RCC 7860 (cell line): ENCODE data around the gene RAB4B.
A peak's percentile ranks its signal among the peaks of the same experiment; 100 is the strongest.
"Not testable (repeated sequence)": the region's sequence is repeated elsewhere in the genome, so short reads cannot be mapped to it uniquely, and the experiment has no call there.

Experiments
- DNase-seq: peaks from one replicate; pipeline ENCODE4 v3.0.0-alpha.2; 2015; ENCODE audit warnings: low spot score
- FAIRE-seq: peaks from 2 replicates; lab custom pipeline; 2012; peaks lifted over from hg19 to GRCh38; lab: Jason Lieb, UNC

Gene RAB4B

GRCh38 chr19:40776932-40777644 lies 959 bp upstream of the RAB4B start:
- FAIRE-seq: no peak
- peak; percentile 74 for DNase-seq

GRCh38 chr19:40777645-40777936 lies 456 bp upstream of the RAB4B start:
- DNase-seq: no peak
- no peak for FAIRE-seq

- no peak for FAIRE-seq
- peak; percentile 4 for DNase-seq
These were observed 748 bp downstream of the RAB4B start for GRCh38 chr19:40778706-40779284.

GRCh38 chr19:40780582-40780981 lies 2.5 kb downstream of the RAB4B start:
- FAIRE-seq: no peak
- no peak for DNase-seq

GRCh38 chr19:40781140-40781539 lies 3.1 kb downstream of the RAB4B start:
- no peak for FAIRE-seq

GRCh38 chr19:40783711-40784110 lies 5.7 kb downstream of the RAB4B start:
- FAIRE-seq: no peak
- no peak for DNase-seq

More at GRCh38 chr19:40781140-40781539, 3.1 kb downstream of the RAB4B start:
- DNase-seq: no peak

GRCh38 chr19:40784146-40784545 lies 6.1 kb downstream of the RAB4B start:
- not testable (repeated sequence) for FAIRE-seq

GRCh38 chr19:40785526-40785925 lies 7.5 kb downstream of the RAB4B start:
- DNase-seq (no peak), FAIRE-seq (no peak)

More at GRCh38 chr19:40784146-40784545, 6.1 kb downstream of the RAB4B start:
- not testable (repeated sequence) for DNase-seq

- FAIRE-seq: no peak
- no peak for DNase-seq
These were observed 8.3 kb downstream of the RAB4B start for GRCh38 chr19:40786060-40787037.

- FAIRE-seq (no peak), DNase-seq (no peak)
These were observed 13.3 kb downstream of the RAB4B start for GRCh38 chr19:40791349-40791748.

GRCh38 chr19:40791996-40792395 lies 13.9 kb downstream of the RAB4B start:
- no peak for FAIRE-seq

GRCh38 chr19:40797166-40797962 lies 19.3 kb downstream of the RAB4B start:
- FAIRE-seq: no peak
- no peak for DNase-seq

More at GRCh38 chr19:40791996-40792395, 13.9 kb downstream of the RAB4B start:
- no peak for DNase-seq

- FAIRE-seq: no peak
- DNase-seq: no peak
These were observed 20.1 kb downstream of the RAB4B start for GRCh38 chr19:40797963-40798682.

GRCh38 chr19:40798683-40799557 lies 20.9 kb downstream of the RAB4B start, which contains the start of gene EGLN2:
Gene EGLN2, plus strand, starts transcription at chr19:40799191. Its CDS starts 1,382 bp downstream, at chr19:40800573.
- peak; percentile 90 for DNase-seq
- peak; percentile 69 for FAIRE-seq

GRCh38 chr19:40799558-40800338 lies 21.7 kb downstream of the RAB4B start:
- FAIRE-seq (no peak), DNase-seq (no peak)

GRCh38 chr19:40800339-40800996 lies 22.4 kb downstream of the RAB4B start:
- no peak for FAIRE-seq

GRCh38 chr19:40800997-40801377 lies 22.9 kb downstream of the RAB4B start:
- DNase-seq (no peak), FAIRE-seq (no peak)

More at GRCh38 chr19:40800339-40800996, 22.4 kb downstream of the RAB4B start:
- no peak for DNase-seq
